ENCODE measurements around the gene CAPRIN2.

The CAPRIN2 gene

DNA sequence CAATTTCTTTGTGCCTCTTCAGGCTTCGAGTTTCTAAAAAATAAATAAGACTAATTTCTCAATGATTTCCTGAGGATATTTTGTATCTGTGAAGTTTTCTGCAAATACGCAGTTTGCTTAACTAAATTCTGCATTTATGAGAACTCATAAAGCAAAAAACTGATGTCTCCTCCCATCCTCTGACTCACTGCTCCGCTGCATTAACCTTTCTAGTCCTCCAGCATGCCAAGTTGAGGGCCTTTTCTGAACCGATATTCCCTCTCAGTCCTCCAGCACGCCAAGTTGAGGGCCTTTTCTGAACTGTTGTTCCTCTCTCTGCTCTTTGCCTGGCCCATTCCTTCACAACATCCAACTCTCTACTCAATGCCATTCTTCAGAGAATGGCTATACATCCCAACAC lies 62.3 kb downstream of the CAPRIN2 start:
- Mint-ChIP-seq H3K4me1 (peaks cover 39% of the 10 kb centered on the region), H3K4me3 (no peak overlapping the region), H3K36me3 (ENCODE audit: insufficient read depth) (peaks cover 11% of the 10 kb centered on the region), H3K9me3 (no peaks in the 10 kb centered on the region), H3K27ac (ENCODE audit: low read depth) (no peak overlapping the region), H3K27me3 (no peaks in the 10 kb centered on the region)
- DNase-seq (ENCODE audit: low spot score in 2 of 2) (no peak), ATAC-seq (replicated peaks; ENCODE audit: extremely low read depth, poor library complexity, severe bottlenecking) (no peak)

DNA sequence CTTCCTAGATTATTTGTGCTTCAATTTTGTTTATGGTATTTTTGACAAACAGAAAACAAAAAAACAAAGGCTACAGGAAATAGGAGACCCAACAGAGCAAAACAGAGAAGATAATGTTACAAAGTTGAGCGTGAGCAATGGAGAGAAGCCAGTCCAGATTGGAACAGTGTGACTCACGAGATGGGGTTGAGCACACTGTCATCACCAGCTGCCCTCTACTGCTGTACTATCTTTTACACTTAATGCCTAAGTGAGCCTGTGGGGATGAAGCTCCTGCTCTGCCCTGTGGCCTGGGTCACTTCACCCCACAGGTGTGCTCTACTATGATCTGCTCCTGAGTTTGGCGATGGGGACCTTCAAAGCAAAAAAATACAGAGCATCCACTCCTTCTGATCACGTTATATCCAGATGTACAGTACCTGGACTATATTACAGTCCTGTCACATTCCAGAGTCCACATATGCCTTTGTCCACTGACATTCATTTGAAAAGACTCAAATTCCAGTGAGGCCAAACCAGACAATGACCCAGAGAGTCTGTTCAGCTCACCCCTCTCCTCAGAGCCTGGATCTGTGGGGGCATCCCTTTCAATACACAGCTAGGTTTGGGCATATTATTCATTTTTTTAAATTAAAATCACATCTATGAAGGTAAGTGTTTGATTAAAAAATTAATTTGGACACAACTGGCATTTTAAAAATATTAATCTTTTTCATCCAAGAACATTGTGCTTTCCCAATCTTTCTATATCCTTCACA lies 63.5 kb downstream of the CAPRIN2 start:
- H3K27ac Mint-ChIP-seq (ENCODE audit: low read depth) = no peak overlapping the region

DNA sequence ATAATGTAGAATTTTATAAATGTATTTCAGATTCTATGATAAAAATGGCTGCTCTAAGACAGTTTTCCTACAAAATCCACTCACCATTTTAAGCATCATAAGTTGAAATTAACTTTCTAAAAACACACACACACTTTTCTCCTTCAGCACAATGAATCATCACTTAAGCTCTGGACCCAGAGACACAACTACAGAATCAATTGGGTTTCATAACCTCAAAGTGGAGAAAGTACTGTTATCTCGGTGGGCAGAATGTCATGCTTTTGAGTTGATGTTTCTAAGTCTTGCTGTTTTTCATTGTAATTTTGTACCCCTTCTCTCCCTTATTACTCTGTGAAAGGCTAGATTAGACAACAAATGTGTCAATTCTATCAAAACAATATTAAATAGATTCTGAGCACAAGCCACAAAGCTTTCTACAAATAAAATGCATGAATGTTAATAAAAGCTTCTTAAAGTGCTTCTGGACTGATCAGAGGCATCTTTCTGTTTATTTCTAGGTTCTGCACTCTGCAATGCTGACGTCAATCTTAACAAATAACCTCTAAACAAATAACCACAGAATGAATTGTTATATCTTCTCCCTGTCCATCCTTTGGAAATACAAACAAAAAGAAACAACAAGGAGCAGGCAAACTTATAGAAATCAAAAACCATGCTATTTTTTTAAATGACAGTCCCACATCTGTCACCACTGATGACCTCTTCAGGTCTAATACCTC lies 67.3 kb downstream of the CAPRIN2 start:
- H3K4me1 Mint-ChIP-seq = peaks cover 22% of the 10 kb centered on the region
- H3K9me3 Mint-ChIP-seq = no peaks in the 10 kb centered on the region
- no peak overlapping the region for H3K27ac Mint-ChIP-seq (ENCODE audit: low read depth)
- H3K4me3 Mint-ChIP-seq = no peak overlapping the region
- no peaks in the 10 kb centered on the region for H3K27me3 Mint-ChIP-seq
- no peak for DNase-seq (ENCODE audit: low spot score in 2 of 2)
- H3K36me3 Mint-ChIP-seq (ENCODE audit: insufficient read depth) = peaks cover 20% of the 10 kb centered on the region
- no peak for ATAC-seq (replicated peaks; ENCODE audit: extremely low read depth, poor library complexity, severe bottlenecking)

More for the DNA sequence above, 63.5 kb downstream of the CAPRIN2 start:
- Mint-ChIP-seq H3K9me3 (no peaks in the 10 kb centered on the region), H3K4me1 (peaks cover 39% of the 10 kb centered on the region), H3K36me3 (ENCODE audit: insufficient read depth) (peaks cover 12% of the 10 kb centered on the region), H3K4me3 (no peak overlapping the region), H3K27me3 (no peaks in the 10 kb centered on the region)
- DNase-seq (ENCODE audit: low spot score in 2 of 2) (no peak), ATAC-seq (replicated peaks; ENCODE audit: extremely low read depth, poor library complexity, severe bottlenecking) (no peak)

GRCh38 chr12:30679241-30679640 lies 75.5 kb downstream of the CAPRIN2 start:
- peaks cover 38% of the 10 kb centered on the region for H3K36me3 Mint-ChIP-seq (ENCODE audit: insufficient read depth)
- no peak overlapping the region for H3K27ac Mint-ChIP-seq (ENCODE audit: low read depth)
- no peaks in the 10 kb centered on the region for H3K9me3 Mint-ChIP-seq
- H3K27me3 Mint-ChIP-seq = no peaks in the 10 kb centered on the region
- H3K4me1 Mint-ChIP-seq = peaks cover 8% of the 10 kb centered on the region
- ATAC-seq (replicated peaks; ENCODE audit: extremely low read depth, poor library complexity, severe bottlenecking) (no peak), DNase-seq (ENCODE audit: low spot score in 2 of 2) (no peak)
- no peak overlapping the region for H3K4me3 Mint-ChIP-seq

DNA sequence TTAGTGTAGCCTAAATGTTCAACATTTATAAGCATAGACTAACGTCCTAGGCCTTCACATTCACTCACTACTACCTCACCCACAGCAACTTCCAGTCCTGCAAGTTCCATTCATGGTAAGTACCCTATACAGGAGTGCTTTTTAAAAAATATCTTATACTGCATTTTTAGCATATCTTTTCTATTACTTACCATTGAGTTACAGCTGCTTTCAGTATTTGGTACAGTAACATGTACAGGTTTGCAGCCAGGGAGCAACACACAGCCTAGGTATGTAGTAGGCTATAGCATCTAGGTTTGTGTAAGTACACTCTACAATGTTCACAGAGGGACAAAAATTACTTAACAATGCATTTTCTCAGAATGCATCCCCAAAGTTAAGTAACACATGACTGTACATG lies 76.5 kb downstream of the CAPRIN2 start:
- Mint-ChIP-seq H3K9me3 (no peaks in the 10 kb centered on the region), H3K4me3 (no peak overlapping the region), H3K36me3 (ENCODE audit: insufficient read depth) (peaks cover 33% of the 10 kb centered on the region), H3K27ac (ENCODE audit: low read depth) (no peak overlapping the region), H3K4me1 (peaks cover 2% of the 10 kb centered on the region), H3K27me3 (no peaks in the 10 kb centered on the region)
- ATAC-seq (replicated peaks; ENCODE audit: extremely low read depth, poor library complexity, severe bottlenecking) (no peak), DNase-seq (ENCODE audit: low spot score in 2 of 2) (no peak)

- no peak for DNase-seq (ENCODE audit: low spot score in 2 of 2)
- Mint-ChIP-seq H3K4me1 (peaks cover 4% of the 10 kb centered on the region), H3K27me3 (no peaks in the 10 kb centered on the region), H3K36me3 (ENCODE audit: insufficient read depth) (peaks cover 28% of the 10 kb centered on the region), H3K4me3 (no peak overlapping the region), H3K27ac (ENCODE audit: low read depth) (no peak overlapping the region), H3K9me3 (no peaks in the 10 kb centered on the region)
- ATAC-seq (replicated peaks; ENCODE audit: extremely low read depth, poor library complexity, severe bottlenecking) = no peak
These were observed 93.5 kb downstream of the CAPRIN2 start for GRCh38 chr12:30661210-30661609.
